Astrocyte (in vitro differentiated cells and primary cell): ENCODE measurements around the gene DOK5. TPM values are rescaled to one million over a fixed set of nuclear protein-coding genes. Genes with fewer than 3 reads are reported as not detected.
A peak's percentile ranks its signal among the peaks of the same experiment; 100 is the strongest.

Source experiments
- DNase-seq: peaks from one replicate; pipeline ENCODE4 v3.0.0-alpha.2; 2010; ENCODE audit warnings: low read depth
- FAIRE-seq: peaks from 2 replicates; lab custom pipeline; 2011; peaks lifted over from hg19 to GRCh38; lab: Jason Lieb, UNC
- H2AFZ ChIP-seq: 2 replicates; pipeline ENCODE4 v1.6.0; 2012; ENCODE audit warnings: low read depth, low read length, inconsistent platforms
- H3K27ac ChIP-seq: 2 replicates; pipeline ENCODE4 v1.5.1; 2011; ENCODE audit warnings: low read depth, low read length, inconsistent platforms
- H3K27me3 ChIP-seq: 2 replicates; pipeline ENCODE4 v1.6.0; 2011; ENCODE audit warnings: low read length, inconsistent platforms; ENCODE audit not compliant: insufficient read depth
- H3K36me3 ChIP-seq: 2 replicates; pipeline ENCODE4 v1.5.1; 2011; ENCODE audit warnings: low read length, inconsistent platforms; ENCODE audit not compliant: insufficient read depth
- H3K4me1 ChIP-seq: 2 replicates; pipeline ENCODE4 v1.5.1; 2011; ENCODE audit warnings: low read length, inconsistent platforms; ENCODE audit not compliant: insufficient read depth
- H3K4me2 ChIP-seq: 2 replicates; pipeline ENCODE4 v1.6.0; 2012; ENCODE audit warnings: low read length, inconsistent platforms
- H3K4me3 ChIP-seq: 2 replicates; pipeline ENCODE4 v1.5.1; 2011; ENCODE audit warnings: low read depth, mild to moderate bottlenecking, low read length, inconsistent platforms; ENCODE audit not compliant: insufficient read depth
- H3K79me2 ChIP-seq: 2 replicates; pipeline ENCODE4 v1.6.0; 2012; ENCODE audit warnings: mild to moderate bottlenecking, low read length, inconsistent platforms; ENCODE audit not compliant: insufficient read depth
- H3K9ac ChIP-seq: 2 replicates; pipeline ENCODE4 v1.6.0; 2012; ENCODE audit warnings: mild to moderate bottlenecking, low read length, inconsistent platforms
- H3K9me3 ChIP-seq: 2 replicates; pipeline ENCODE4 v1.5.1; 2012; ENCODE audit warnings: low read depth, mild to moderate bottlenecking, low read length, inconsistent platforms; ENCODE audit not compliant: insufficient read depth
- H4K20me1 ChIP-seq: 2 replicates; pipeline ENCODE4 v1.6.0; 2012; ENCODE audit warnings: low read length, inconsistent platforms; ENCODE audit not compliant: insufficient read depth
- H3K27ac Mint-ChIP-seq: one replicate; pipeline ENCODE4 v1.8.0; 2021; ENCODE audit warnings: mild to moderate bottlenecking, mixed read lengths; ENCODE audit not compliant: unreplicated experiment
- H3K27me3 Mint-ChIP-seq: one replicate; pipeline ENCODE4 v1.8.0; 2021; ENCODE audit warnings: low read depth, mixed read lengths; ENCODE audit not compliant: unreplicated experiment
- H3K36me3 Mint-ChIP-seq: one replicate; pipeline ENCODE4 v1.8.0; 2021; ENCODE audit warnings: low read depth, mixed read lengths; ENCODE audit not compliant: unreplicated experiment
- H3K4me1 Mint-ChIP-seq: one replicate; pipeline ENCODE4 v1.8.0; 2021; ENCODE audit warnings: low read depth, mixed read lengths; ENCODE audit not compliant: unreplicated experiment
- H3K4me3 Mint-ChIP-seq: one replicate; pipeline ENCODE4 v1.8.0; 2021; ENCODE audit warnings: mild to moderate bottlenecking, moderate library complexity, mixed read lengths; ENCODE audit not compliant: unreplicated experiment
- H3K9me3 Mint-ChIP-seq: one replicate; pipeline ENCODE4 v1.8.0; 2021; ENCODE audit warnings: mild to moderate bottlenecking, mixed read lengths; ENCODE audit not compliant: unreplicated experiment
- EZH2 ChIP-seq: IDR thresholded peaks from 2 replicates; pipeline ENCODE4 v1.6.1; 2012; ENCODE audit warnings: mild to moderate bottlenecking, low read length, inconsistent platforms; ENCODE audit not compliant: insufficient read depth
- total RNA-seq: library from RNA; stranded (reverse); gene quantifications from 2 replicates; pipeline ENCODE4 v1.2.1, GENCODE V29; 2021
- TF ChIP-seq, protein P1 (sequence below): IDR thresholded peaks from 2 replicates; pipeline ENCODE4 v1.5.1; 2011; ENCODE audit warnings: low read depth, mild to moderate bottlenecking, inconsistent platforms, low read length, moderate library complexity; ENCODE audit not compliant: insufficient read depth

Gene DOK5
- total RNA-seq, 1 donor from 2014 or later, result 1.2 TPM

GRCh38 chr20:54526801-54527200, 51.4 kb downstream of the DOK5 start:
- peaks cover 3% of the 10 kb centered on the region for H3K27me3 Mint-ChIP-seq
- Histone ChIP-seq H3K4me3 (no peak overlapping the region), H3K79me2 (no peaks in the 10 kb centered on the region), H3K9me3 (peaks cover 2% of the 10 kb centered on the region), H3K27me3 (no peaks in the 10 kb centered on the region), H3K4me1 (peaks cover 8% of the 10 kb centered on the region), H4K20me1 (no peaks in the 10 kb centered on the region), H3K4me2 (peak overlapping the region; percentile 49), H3K27ac (no peak overlapping the region), H3K9ac (no peak overlapping the region), H2AFZ (no peak overlapping the region), H3K36me3 (no peaks in the 10 kb centered on the region)
- TF ChIP-seq, protein P1, sequence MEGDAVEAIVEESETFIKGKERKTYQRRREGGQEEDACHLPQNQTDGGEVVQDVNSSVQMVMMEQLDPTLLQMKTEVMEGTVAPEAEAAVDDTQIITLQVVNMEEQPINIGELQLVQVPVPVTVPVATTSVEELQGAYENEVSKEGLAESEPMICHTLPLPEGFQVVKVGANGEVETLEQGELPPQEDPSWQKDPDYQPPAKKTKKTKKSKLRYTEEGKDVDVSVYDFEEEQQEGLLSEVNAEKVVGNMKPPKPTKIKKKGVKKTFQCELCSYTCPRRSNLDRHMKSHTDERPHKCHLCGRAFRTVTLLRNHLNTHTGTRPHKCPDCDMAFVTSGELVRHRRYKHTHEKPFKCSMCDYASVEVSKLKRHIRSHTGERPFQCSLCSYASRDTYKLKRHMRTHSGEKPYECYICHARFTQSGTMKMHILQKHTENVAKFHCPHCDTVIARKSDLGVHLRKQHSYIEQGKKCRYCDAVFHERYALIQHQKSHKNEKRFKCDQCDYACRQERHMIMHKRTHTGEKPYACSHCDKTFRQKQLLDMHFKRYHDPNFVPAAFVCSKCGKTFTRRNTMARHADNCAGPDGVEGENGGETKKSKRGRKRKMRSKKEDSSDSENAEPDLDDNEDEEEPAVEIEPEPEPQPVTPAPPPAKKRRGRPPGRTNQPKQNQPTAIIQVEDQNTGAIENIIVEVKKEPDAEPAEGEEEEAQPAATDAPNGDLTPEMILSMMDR, result no peak
- no peak for TF ChIP-seq EZH2
- H3K36me3 Mint-ChIP-seq, result no peaks in the 10 kb centered on the region
- DNase-seq (peak; percentile 18), FAIRE-seq (no peak)
- H3K27ac Mint-ChIP-seq, result no peak overlapping the region
- peaks cover 4% of the 10 kb centered on the region for H3K9me3 Mint-ChIP-seq
- H3K4me1 Mint-ChIP-seq, result peaks cover 7% of the 10 kb centered on the region
- no peak overlapping the region for H3K4me3 Mint-ChIP-seq

DNA sequence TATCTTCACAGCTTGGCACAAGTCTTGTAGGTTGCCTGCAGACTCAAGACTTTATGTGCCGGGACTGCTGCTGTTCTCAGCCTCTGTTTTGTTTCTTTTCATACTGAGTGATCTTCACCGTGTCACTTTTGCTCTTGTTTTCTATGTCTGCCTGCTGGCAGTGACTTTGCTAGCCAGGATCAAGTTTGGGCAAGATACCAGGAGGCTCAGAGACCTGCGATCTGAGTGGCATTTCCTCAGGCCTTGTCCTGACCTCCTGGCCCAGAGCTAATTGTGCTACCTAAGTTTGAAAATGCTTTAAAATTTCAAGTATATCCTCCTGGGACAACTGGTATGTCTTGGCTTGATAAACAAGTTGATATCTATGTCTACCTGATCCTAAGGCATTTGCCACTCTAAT, 57.2 kb downstream of the DOK5 start:
- FAIRE-seq (no peak), DNase-seq (no peak)
- Mint-ChIP-seq H3K27ac (no peak overlapping the region), H3K36me3 (no peaks in the 10 kb centered on the region), H3K27me3 (peaks cover 3% of the 10 kb centered on the region), H3K4me3 (no peak overlapping the region), H3K4me1 (no peaks in the 10 kb centered on the region), H3K9me3 (peaks cover 6% of the 10 kb centered on the region)
- H2AFZ ChIP-seq, result no peak overlapping the region
- peaks cover 2% of the 10 kb centered on the region for H3K9me3 ChIP-seq
- no peak for TF ChIP-seq EZH2
- TF ChIP-seq, protein P1, result no peak
- H3K27ac ChIP-seq, result no peak overlapping the region
- no peaks in the 10 kb centered on the region for H3K36me3 ChIP-seq
- H3K4me3 ChIP-seq, result no peak overlapping the region
- no peaks in the 10 kb centered on the region for H4K20me1 ChIP-seq
- no peak overlapping the region for H3K4me2 ChIP-seq
- H3K9ac ChIP-seq, result no peak overlapping the region
- no peaks in the 10 kb centered on the region for H3K27me3 ChIP-seq
- no peaks in the 10 kb centered on the region for H3K4me1 ChIP-seq
- H3K79me2 ChIP-seq, result no peaks in the 10 kb centered on the region

DNA sequence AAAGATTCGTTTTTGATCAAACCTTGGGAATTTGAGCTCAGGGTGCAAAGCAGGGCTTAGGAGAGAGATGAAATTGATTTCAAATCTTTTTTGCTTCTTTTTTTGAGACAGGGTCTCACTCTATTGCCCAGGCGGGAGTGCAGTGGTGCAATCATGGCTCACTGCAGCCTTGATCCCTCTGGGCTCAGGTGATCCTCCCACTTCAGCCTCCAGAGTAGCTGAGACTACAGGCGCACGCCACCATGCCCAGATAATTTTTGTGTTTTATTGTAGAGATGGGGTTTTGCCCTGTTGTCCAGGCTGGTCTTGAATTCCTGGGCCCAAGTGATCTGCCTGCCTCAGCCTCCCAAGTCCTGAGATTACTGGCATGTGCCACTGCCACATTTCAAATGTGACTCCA, 58.7 kb downstream of the DOK5 start:
- no peaks in the 10 kb centered on the region for H3K36me3 Mint-ChIP-seq
- no peak for DNase-seq
- no peak overlapping the region for H2AFZ ChIP-seq
- no peaks in the 10 kb centered on the region for H3K27me3 ChIP-seq
- no peak overlapping the region for H3K4me2 ChIP-seq
- H3K79me2 ChIP-seq, result no peaks in the 10 kb centered on the region
- no peak overlapping the region for H3K9ac ChIP-seq
- H3K9me3 Mint-ChIP-seq, result peaks cover 15% of the 10 kb centered on the region
- H3K4me1 Mint-ChIP-seq, result no peaks in the 10 kb centered on the region
- H4K20me1 ChIP-seq, result no peaks in the 10 kb centered on the region
- H3K27ac Mint-ChIP-seq, result no peak overlapping the region
- H3K9me3 ChIP-seq, result peaks cover 2% of the 10 kb centered on the region
- H3K27me3 Mint-ChIP-seq, result peaks cover 3% of the 10 kb centered on the region
- no peak overlapping the region for H3K4me3 Mint-ChIP-seq
- no peak for FAIRE-seq
- no peak overlapping the region for H3K4me3 ChIP-seq
- no peaks in the 10 kb centered on the region for H3K4me1 ChIP-seq
- no peak overlapping the region for H3K27ac ChIP-seq
- H3K36me3 ChIP-seq, result no peaks in the 10 kb centered on the region
- no peak for TF ChIP-seq EZH2
- TF ChIP-seq, protein P1, result no peak
